GM18498 (cell line): ENCODE measurements around the gene NPIPB9.
"Not testable (repeated sequence)": the region's sequence is repeated elsewhere in the genome, so short reads cannot be mapped to it uniquely, and the experiment has no call there.

Experiments used
- ATAC-seq: cut with Tn5 transposase; IDR thresholded peaks from one replicate; pipeline ENCODE4 v1.9.1; 2021; ENCODE audit warnings: mild to moderate bottlenecking, moderate library complexity; ENCODE audit not compliant: unreplicated experiment

NPIPB9 gene

GRCh38 chr16:28751487-28751886 is at the start of gene NPIPB9:
TSS of gene NPIPB9 (plus strand) at chr16:28751787.
- not testable (repeated sequence) for ATAC-seq

GRCh38 chr16:28704246-28704645 is 47.3 kb upstream of the NPIPB9 start:
- not testable (repeated sequence) for ATAC-seq

- ATAC-seq = peak; percentile 98
Measured at GRCh38 chr16:28711220-28712083, 40.1 kb upstream of the NPIPB9 start, which contains the start of gene EIF3C. TSS of gene EIF3C (plus strand) at chr16:28711464. CDS start at chr16:28711687, 223 bp downstream.

GRCh38 chr16:28722852-28723650 is 28.5 kb upstream of the NPIPB9 start:
- ATAC-seq = not testable (repeated sequence)

- not testable (repeated sequence) for ATAC-seq
Measured at GRCh38 chr16:28731253-28731652, 20.3 kb upstream of the NPIPB9 start.

- not testable (repeated sequence) for ATAC-seq
Measured at GRCh38 chr16:28732455-28733124, 19.0 kb upstream of the NPIPB9 start.

GRCh38 chr16:28739787-28740186 is 11.8 kb upstream of the NPIPB9 start:
- not testable (repeated sequence) for ATAC-seq

GRCh38 chr16:28740631-28741030 is 11.0 kb upstream of the NPIPB9 start:
- ATAC-seq = not testable (repeated sequence)

GRCh38 chr16:28741295-28741694 is 10.3 kb upstream of the NPIPB9 start:
- not testable (repeated sequence) for ATAC-seq

GRCh38 chr16:28746618-28747350 is 4.8 kb upstream of the NPIPB9 start:
- ATAC-seq = not testable (repeated sequence)

- peak; percentile 97 for ATAC-seq
Measured at GRCh38 chr16:28749997-28750465, 1.6 kb upstream of the NPIPB9 start.

- ATAC-seq = peak; percentile 32
Measured at GRCh38 chr16:28750469-28751067, 1.0 kb upstream of the NPIPB9 start.

- ATAC-seq = not testable (repeated sequence)
Measured at GRCh38 chr16:28781697-28782096, 30.1 kb downstream of the NPIPB9 start.

GRCh38 chr16:28782357-28782756 is 30.8 kb downstream of the NPIPB9 start:
- not testable (repeated sequence) for ATAC-seq

GRCh38 chr16:28802235-28803019 is 50.8 kb downstream of the NPIPB9 start:
- ATAC-seq = peak; percentile 63

GRCh38 chr16:28807445-28808120 is 56.0 kb downstream of the NPIPB9 start:
- not testable (repeated sequence) for ATAC-seq

- ATAC-seq = no peak
Measured at GRCh38 chr16:28820016-28820415, 68.4 kb downstream of the NPIPB9 start.

- not testable (repeated sequence) for ATAC-seq
Measured at GRCh38 chr16:28820546-28820945, 69.0 kb downstream of the NPIPB9 start.
